HEK293 (cell line): Measurements from ENCODE around the gene TNFSF4.

ENCODE experiments used
- CTCF ChIA-PET: fragments of 350-600 bp; formaldehyde crosslinking; extraction: SDS; loops from one replicate; lab custom pipeline; 2021; ENCODE audit warnings: antibody characterized with exemption; lab: Yijun Ruan, JAX
- POLR2A ChIA-PET: fragments of 300-600 bp; formaldehyde crosslinking; extraction: SDS; loops from one replicate; lab custom pipeline; 2020; ENCODE audit warnings: antibody characterized with exemption, inconsistent platforms; lab: Yijun Ruan, JAX
- H3K27ac ChIP-seq: fragments of 200-500 bp; sonication (Bioruptor generic); 2 replicates; pipeline ENCODE4 v1.5.1; 2014; ENCODE audit warnings: low read depth, low read length, control low read depth, inconsistent platforms; ENCODE audit errors: extremely low read depth
- H3K36me3 ChIP-seq, 2 experiments: fragments of 200-500 bp in 1 of 2; sonication (Bioruptor generic) in 1 of 2; 1 replicate in 1 of 2; 2 replicates in 1 of 2; pipeline ENCODE4 v1.5.1; 2014 to 2017; ENCODE audit warnings: inconsistent platforms in 2 of 2, low read length in 2 of 2; ENCODE audit not compliant: control insufficient read depth in 2 of 2, insufficient read depth in 1 of 2
- H3K4me1 ChIP-seq: fragments of 200-500 bp; sonication (Bioruptor generic); 2 replicates; pipeline ENCODE4 v1.5.1; 2014; ENCODE audit warnings: mild to moderate bottlenecking, low read length, inconsistent platforms; ENCODE audit not compliant: control insufficient read depth, insufficient read depth
- H3K4me3 ChIP-seq: 2 replicates; pipeline ENCODE4 v1.5.1; 2011; ENCODE audit warnings: low read depth, mild to moderate bottlenecking, control low read depth, low read length, moderate library complexity
- H3K9me3 ChIP-seq: fragments of 200-500 bp; sonication (Bioruptor generic); 2 replicates; pipeline ENCODE4 v1.5.1; 2014; ENCODE audit warnings: low read depth, low read length, inconsistent platforms; ENCODE audit not compliant: control insufficient read depth, insufficient read depth
- PATZ1 ChIP-seq: fragments of 450-650 bp; formaldehyde crosslinking; IDR thresholded peaks from 2 replicates; pipeline ENCODE4 v1.5.1; 2016; ENCODE audit warnings: missing biosample characterization, missing genetic modification characterization
- PRDM1 ChIP-seq: fragments of 450-650 bp; formaldehyde crosslinking; IDR thresholded peaks from 2 replicates; pipeline ENCODE4; 2016; ENCODE audit warnings: missing biosample characterization, missing genetic modification characterization
- ZNF335 ChIP-seq: fragments of 450-650 bp; formaldehyde crosslinking; conservative IDR thresholded peaks from 2 replicates; pipeline ENCODE4 v1.5.1; 2016; ENCODE audit warnings: missing biosample characterization, missing genetic modification characterization
- ZNF366 ChIP-seq: fragments of 450-650 bp; formaldehyde crosslinking; conservative IDR thresholded peaks from 2 replicates; pipeline ENCODE4 v1.5.1; 2016; ENCODE audit warnings: missing biosample characterization, missing genetic modification characterization
- ZNF423 ChIP-seq: fragments of 450-650 bp; formaldehyde crosslinking; IDR thresholded peaks from 2 replicates; pipeline ENCODE4 v1.5.1; 2016; ENCODE audit warnings: missing biosample characterization, missing genetic modification characterization
- ZSCAN16 ChIP-seq: fragments of 450-650 bp; formaldehyde crosslinking; IDR thresholded peaks from 2 replicates; pipeline ENCODE4 v1.5.1; 2016; ENCODE audit warnings: missing biosample characterization, missing genetic modification characterization
- ZSCAN4 ChIP-seq: fragments of 450-650 bp; formaldehyde crosslinking; IDR thresholded peaks from 2 replicates; pipeline ENCODE4 v1.5.1; 2017; ENCODE audit warnings: missing biosample characterization, missing genetic modification characterization

Gene TNFSF4

DNA sequence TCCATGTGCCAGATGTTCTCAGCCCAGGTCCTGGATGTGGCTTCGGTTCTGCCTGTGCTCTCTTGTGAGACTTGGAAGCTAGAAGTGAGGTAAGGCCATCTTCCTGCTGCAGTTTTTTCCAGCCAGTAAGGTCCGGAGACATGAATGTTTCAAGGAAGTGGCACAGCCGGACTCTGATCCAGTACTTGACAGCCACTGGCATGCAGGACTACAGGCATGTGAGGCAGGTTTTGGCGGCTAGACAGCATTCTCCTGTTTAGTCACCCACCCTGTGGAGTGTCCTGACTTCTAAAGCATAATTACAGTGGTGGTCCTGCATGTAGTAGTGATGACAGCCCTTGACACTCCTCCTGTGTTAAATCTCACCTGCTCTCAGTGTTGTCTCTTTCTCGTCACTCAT lies 72.3 kb downstream of the TNFSF4 start:
- POLR2A ChIA-PET, result no interaction called here
- no peak overlapping the region for H3K27ac ChIP-seq
- no peak overlapping the region for H3K4me3 ChIP-seq
- H3K4me1 ChIP-seq, result no peaks in the 10 kb centered on the region
- no peaks in the 10 kb centered on the region for H3K9me3 ChIP-seq
- H3K36me3 ChIP-seq, result no peaks in the 10 kb centered on the region
- TF ChIP-seq PRDM1 (tag by site-specific recombination), result no peak
- CTCF ChIA-PET, result no interaction called here

DNA sequence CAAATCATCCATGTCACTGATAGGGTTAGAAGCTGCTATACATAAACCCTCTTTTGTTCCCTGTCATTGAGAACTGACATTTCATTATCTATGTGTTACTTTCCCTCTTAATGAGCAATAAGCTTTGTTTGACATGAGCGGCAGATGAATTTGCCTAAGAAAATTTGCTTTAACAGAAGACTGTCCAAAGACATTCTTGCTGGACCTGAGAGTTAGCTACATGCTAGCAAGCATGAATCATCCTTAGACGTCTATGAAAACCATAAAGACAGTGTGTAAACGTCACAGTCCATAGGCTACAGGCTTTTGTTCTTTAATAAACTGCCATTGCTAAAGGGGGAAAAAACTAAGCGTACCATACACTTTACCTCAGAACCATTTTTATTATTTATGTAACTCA lies 73.1 kb downstream of the TNFSF4 start:
- TF ChIP-seq ZNF366, result no peak
- TF ChIP-seq ZSCAN16 (tag by site-specific recombination), result no peak
- TF ChIP-seq PATZ1 (tag by site-specific recombination), result no peak
- no peak for TF ChIP-seq ZSCAN4
- no peak for TF ChIP-seq ZNF335 (tag by site-specific recombination)
- no peak for TF ChIP-seq ZNF423
- Histone ChIP-seq H3K4me3 (no peak overlapping the region), H3K27ac (no peak overlapping the region), H3K9me3 (no peaks in the 10 kb centered on the region), H3K4me1 (no peaks in the 10 kb centered on the region), H3K36me3 (no peaks in the 10 kb centered on the region)
- POLR2A ChIA-PET, result no interaction called here
- CTCF ChIA-PET, result interaction anchor here (0.5 kb wide), 1 partner anchor 390 kb away, joined by 3 read pairs; no protein-coding TSS in a partner anchor
